Activated CD4-positive, alpha-beta T cell treated with anti-CD3 and anti-CD28 coated beads for 36 hours (primary cell): ENCODE data around the gene PRDM2. TPM values are rescaled to one million over a fixed set of nuclear protein-coding genes. Genes with fewer than 3 reads are reported as not detected.
"Not testable (repeated sequence)": the region's sequence is repeated elsewhere in the genome, so short reads cannot be mapped to it uniquely, and the experiment has no call there.

ENCODE experiments used
- ATAC-seq: fragments of 200-7000 bp; cut with Tn5 transposase; one replicate; pipeline ENCODE4 v1.10.0; 2021; ENCODE audit warnings: mild to moderate bottlenecking, moderate library complexity
- CTCF ChIA-PET: fragments of 350-600 bp; sonication (Branson Sonifier 250); formaldehyde crosslinking; loops from one replicate; lab custom pipeline; 2021; ENCODE audit warnings: antibody characterized with exemption; lab: Charles Lee
- POLR2A ChIA-PET: fragments of 350-600 bp; sonication (Branson Sonifier 250); formaldehyde crosslinking; loops from one replicate; lab custom pipeline; 2021; ENCODE audit warnings: antibody characterized with exemption, inconsistent platforms; lab: Charles Lee
- DNase-seq: peaks from one replicate; pipeline ENCODE4 v3.0.0-alpha.2; 2020
- H3K27ac Mint-ChIP-seq: one replicate; pipeline ENCODE4 v1.8.0; 2021; ENCODE audit warnings: mixed read lengths
- H3K27me3 Mint-ChIP-seq: one replicate; pipeline ENCODE4 v1.8.0; 2021; ENCODE audit warnings: mixed read lengths
- H3K36me3 Mint-ChIP-seq: one replicate; pipeline ENCODE4 v1.8.0; 2021; ENCODE audit warnings: low read depth, mixed read lengths
- H3K4me1 Mint-ChIP-seq: one replicate; pipeline ENCODE4 v1.8.0; 2021; ENCODE audit warnings: mixed read lengths
- H3K4me3 Mint-ChIP-seq: one replicate; pipeline ENCODE4 v1.8.0; 2021; ENCODE audit warnings: mild to moderate bottlenecking, moderate library complexity, mixed read lengths
- H3K9me3 Mint-ChIP-seq: one replicate; pipeline ENCODE4 v1.8.0; 2021; ENCODE audit warnings: low read depth, mixed read lengths
- intact Hi-C, 2 experiments: fragments of 100-400 bp; cut with DNase I in 1 of 2; cut with micrococcal nuclease in 1 of 2; formaldehyde crosslinking; loops; one replicate each; pipeline versions ENCODE4 v1.14.2 to v1.15.1; 2022 to 2024; cut with DNase I, micrococcal nuclease
- total RNA-seq, 2 experiments: library from RNA; stranded (reverse); gene quantifications; one replicate each; pipeline ENCODE4 v1.2.3, GENCODE V29; 2021

PRDM2 gene
- total RNA-seq, 2 experiments from 2014 or later: 36.2 to 46.7 TPM

DNA sequence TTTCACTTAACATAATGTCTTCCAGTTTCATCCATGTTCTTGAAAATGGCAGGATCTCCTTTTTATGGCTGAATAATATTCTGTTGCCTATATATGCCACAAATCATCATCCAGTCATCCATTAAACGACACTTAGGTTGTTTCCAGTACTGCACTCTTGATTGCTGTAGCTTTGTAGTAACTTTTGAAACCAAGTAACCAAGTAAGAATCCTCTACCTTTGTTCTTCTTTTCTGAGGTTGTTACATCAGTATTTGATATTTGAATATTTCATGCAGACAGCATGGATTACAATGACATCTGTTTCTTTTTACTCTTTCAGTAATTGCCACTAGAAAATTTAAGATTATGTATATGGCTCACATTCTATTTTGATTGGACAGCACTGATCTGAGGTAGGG lies 22.1 kb upstream of the PRDM2 start:
- ATAC-seq (no peak), DNase-seq (no peak)
- H3K4me1 Mint-ChIP-seq: no peaks in the 10 kb centered on the region
- intact Hi-C loops: no loop called here
- H3K27me3 Mint-ChIP-seq: peaks cover 17% of the 10 kb centered on the region
- ChIA-PET CTCF (no interaction called here), POLR2A (no interaction called here)
- no peaks in the 10 kb centered on the region for H3K36me3 Mint-ChIP-seq
- no peak overlapping the region for H3K27ac Mint-ChIP-seq
- H3K4me3 Mint-ChIP-seq: no peak overlapping the region
- no peaks in the 10 kb centered on the region for H3K9me3 Mint-ChIP-seq

DNA sequence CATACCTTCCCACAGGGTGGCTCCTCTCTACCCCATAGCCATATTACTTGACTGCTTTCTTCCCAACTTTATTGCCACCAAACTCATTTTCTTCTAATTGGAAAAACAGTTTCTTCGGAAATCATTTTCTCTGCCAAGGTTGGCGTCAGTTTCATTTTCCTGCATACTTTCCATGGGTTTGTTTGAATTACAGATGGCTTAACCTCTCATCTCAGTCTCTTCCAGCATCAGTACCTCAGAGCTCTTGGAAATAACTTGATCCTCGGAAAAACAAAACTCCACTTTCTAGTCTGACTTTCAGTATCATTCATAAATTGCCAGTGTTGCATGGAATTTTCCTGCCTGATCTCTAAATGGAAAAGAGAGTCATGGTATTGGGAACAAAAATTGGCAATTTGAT lies 20.3 kb upstream of the PRDM2 start:
- peaks cover 17% of the 10 kb centered on the region for H3K27me3 Mint-ChIP-seq
- no peak for DNase-seq
- H3K36me3 Mint-ChIP-seq: no peaks in the 10 kb centered on the region
- intact Hi-C loops: no loop called here
- ATAC-seq: no peak
- no peaks in the 10 kb centered on the region for H3K4me1 Mint-ChIP-seq
- ChIA-PET CTCF (interaction anchor here (1.1 to 1.5 kb wide), 3 partner anchors 13 to 135 kb away, joined by 3 to 5 read pairs (median 4); no protein-coding TSS in a partner anchor), POLR2A (interaction anchor here (0.7 kb wide), 1 partner anchor 74 kb away, joined by 3 read pairs; no protein-coding TSS in a partner anchor)
- H3K9me3 Mint-ChIP-seq: no peaks in the 10 kb centered on the region
- no peak overlapping the region for H3K4me3 Mint-ChIP-seq
- H3K27ac Mint-ChIP-seq: no peak overlapping the region

DNA sequence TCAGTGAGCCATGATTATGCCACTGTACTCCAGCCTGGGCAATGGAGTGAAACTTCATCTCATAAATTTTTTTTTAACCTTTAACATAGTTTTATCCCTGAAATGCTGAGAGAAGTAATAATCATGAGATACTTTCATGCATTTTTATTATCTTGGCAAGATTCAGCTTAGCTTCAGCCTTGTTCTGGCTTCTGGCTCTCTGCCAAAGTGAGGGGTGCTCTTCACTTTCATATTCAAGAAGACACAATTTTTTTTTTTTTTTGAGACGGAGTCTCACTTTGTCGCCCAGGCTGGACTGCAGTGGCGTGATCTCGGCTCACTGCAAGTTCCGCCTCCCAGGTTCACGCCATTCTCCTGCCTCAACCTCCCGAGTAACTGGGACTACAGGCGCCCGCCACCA lies 19.4 kb upstream of the PRDM2 start:
- H3K4me1 Mint-ChIP-seq, H3K36me3 Mint-ChIP-seq, H3K27ac Mint-ChIP-seq, ATAC-seq, POLR2A ChIA-PET, H3K9me3 Mint-ChIP-seq, H3K4me3 Mint-ChIP-seq, intact Hi-C loops, DNase-seq: not testable (repeated sequence)
- CTCF ChIA-PET: interaction anchor here (0.6 kb wide), 1 partner anchor 132 kb away, joined by 3 read pairs; no protein-coding TSS in a partner anchor
- peaks cover 12% of the 10 kb centered on the region for H3K27me3 Mint-ChIP-seq

DNA sequence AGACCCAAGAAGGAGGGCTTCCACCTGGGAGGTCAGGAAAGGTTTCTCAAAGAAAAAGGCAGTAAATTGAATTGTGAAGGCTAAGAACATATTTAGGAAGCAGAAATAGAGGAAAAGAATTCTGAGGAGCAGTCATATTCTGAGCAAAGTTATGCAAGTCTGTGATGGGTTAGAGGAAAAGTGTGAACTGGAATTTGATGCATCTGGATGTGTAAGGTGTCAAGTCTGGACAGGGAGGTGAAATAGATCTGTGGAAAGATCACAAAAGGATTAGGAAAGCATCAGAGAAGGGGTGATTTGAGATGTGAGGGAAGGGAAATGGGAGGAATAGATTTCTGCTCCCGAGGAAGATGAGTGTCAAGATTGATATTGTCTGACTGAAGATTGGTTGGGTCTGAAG lies 18.1 kb upstream of the PRDM2 start:
- Mint-ChIP-seq H3K4me3 (no peak overlapping the region), H3K27me3 (peaks cover 12% of the 10 kb centered on the region), H3K9me3 (no peaks in the 10 kb centered on the region), H3K4me1 (no peaks in the 10 kb centered on the region), H3K27ac (no peak overlapping the region), H3K36me3 (no peaks in the 10 kb centered on the region)
- ChIA-PET POLR2A (no interaction called here), CTCF (no interaction called here)
- no peak for DNase-seq
- intact Hi-C loops: no loop called here
- no peak for ATAC-seq

DNA sequence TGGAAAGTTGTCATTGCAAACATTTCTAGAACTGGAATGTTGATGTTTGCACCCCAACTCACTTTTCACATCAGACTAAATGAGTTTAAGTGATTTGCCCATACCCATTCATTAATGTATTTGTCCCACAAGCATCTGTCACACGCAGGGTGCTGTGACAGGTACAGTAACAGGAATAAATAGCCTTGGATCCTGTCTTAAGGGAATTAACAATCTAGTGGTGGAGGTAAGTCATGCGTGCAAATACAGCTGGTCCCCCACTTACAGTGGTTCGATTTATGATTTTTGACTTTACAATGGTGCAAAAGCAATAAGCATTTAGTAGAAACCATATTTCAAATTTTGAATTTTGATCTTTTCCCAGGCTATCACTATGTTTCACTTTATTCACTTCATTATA lies 17.5 kb upstream of the PRDM2 start:
- intact Hi-C loops: no loop called here
- Mint-ChIP-seq H3K4me1 (no peaks in the 10 kb centered on the region), H3K27me3 (peaks cover 12% of the 10 kb centered on the region), H3K4me3 (no peak overlapping the region), H3K36me3 (no peaks in the 10 kb centered on the region), H3K9me3 (no peaks in the 10 kb centered on the region), H3K27ac (no peak overlapping the region)
- ChIA-PET POLR2A (no interaction called here), CTCF (no interaction called here)
- no peak for DNase-seq
- ATAC-seq: no peak

DNA sequence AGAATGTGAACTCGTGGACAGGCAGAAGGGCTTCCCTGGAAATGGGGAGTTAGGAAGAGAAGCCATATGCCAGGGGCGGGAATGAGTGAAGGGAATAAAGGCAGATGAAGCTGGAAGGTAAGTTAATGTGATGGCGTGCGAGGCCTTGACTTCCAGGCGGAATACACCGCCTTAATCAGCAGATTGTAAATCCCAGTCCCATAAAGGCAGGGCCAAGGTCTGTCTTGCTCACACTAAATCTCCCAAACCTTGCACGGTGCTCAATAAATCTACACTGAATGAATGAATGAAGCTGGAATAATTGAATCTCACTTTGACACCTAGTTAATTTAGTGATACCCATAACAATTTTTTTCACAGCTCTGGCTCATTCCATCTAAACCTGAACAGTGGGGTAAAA lies 16.8 kb upstream of the PRDM2 start:
- DNase-seq: no peak
- Mint-ChIP-seq H3K9me3 (no peaks in the 10 kb centered on the region), H3K4me3 (no peak overlapping the region), H3K36me3 (no peaks in the 10 kb centered on the region), H3K27ac (no peak overlapping the region), H3K4me1 (no peaks in the 10 kb centered on the region), H3K27me3 (peaks cover 9% of the 10 kb centered on the region)
- intact Hi-C loops: no loop called here
- CTCF ChIA-PET: interaction anchor here (0.6 to 0.7 kb wide), 2 partner anchors 39 to 130 kb away, joined by 3 read pairs; no protein-coding TSS in a partner anchor
- POLR2A ChIA-PET: no interaction called here
- no peak for ATAC-seq

DNA sequence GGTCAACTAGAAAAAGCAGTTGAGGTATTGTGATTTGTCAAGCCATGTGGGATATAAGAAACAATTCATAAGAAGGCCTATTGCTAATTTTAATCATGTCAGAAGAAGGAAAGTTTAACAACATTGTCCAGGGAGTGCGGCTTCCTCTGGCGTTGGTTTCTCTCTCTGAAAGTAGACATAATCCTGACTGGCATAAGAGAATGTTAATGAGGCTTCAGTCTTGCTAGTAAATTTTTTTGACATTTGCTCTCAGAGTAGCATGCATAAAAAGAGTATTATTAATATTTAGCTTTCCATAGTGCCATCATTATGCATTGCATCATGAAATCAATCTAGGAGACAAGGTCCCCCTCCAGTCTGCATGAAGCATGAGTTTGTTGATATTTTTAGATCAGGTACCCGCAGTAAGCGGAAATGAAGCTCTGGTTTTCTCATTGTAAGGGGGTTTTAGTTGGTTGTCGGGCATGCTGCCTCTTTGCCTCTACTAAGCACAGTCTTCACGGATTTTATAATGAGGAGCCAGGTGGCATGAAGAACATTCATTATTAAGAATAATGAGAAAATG lies 12.8 kb upstream of the PRDM2 start:
- Mint-ChIP-seq H3K4me1 (no peaks in the 10 kb centered on the region), H3K4me3 (no peak overlapping the region)

DNA sequence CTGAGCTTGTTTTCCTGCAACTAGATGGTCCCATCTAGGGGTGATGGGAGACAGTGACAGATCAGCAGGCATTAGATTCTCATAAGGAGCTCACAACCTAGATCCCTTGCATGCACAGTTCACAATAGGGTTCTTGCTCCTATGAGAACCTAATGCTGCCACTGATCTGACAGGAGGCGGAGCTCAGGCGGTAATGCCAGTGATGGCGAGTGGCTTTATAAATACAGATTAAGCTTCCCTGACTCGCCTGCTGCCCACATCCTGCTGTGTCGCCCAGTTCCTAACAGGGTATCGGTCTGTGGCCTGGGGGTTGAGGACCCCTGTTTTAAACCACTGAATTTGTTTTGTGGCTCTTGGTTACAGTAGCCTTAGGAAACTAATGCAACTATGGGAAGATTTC lies 6.9 kb upstream of the PRDM2 start:
- not testable (repeated sequence) for ATAC-seq, H3K27me3 Mint-ChIP-seq, H3K36me3 Mint-ChIP-seq, H3K4me3 Mint-ChIP-seq, H3K9me3 Mint-ChIP-seq, H3K27ac Mint-ChIP-seq, H3K4me1 Mint-ChIP-seq
- peak; percentile 11 for DNase-seq
- intact Hi-C loops: loop anchor here in 1 of 2 experiments (10.0 kb wide), 1 partner anchor 122 kb away; no protein-coding TSS in a partner anchor
- CTCF ChIA-PET: interaction anchor here (0.8 kb wide), 2 partner anchors 36 to 89 kb away, joined by 3 read pairs; no protein-coding TSS in a partner anchor
- POLR2A ChIA-PET: interaction anchor here (0.6 kb wide), 1 partner anchor 37 kb away, joined by 5 read pairs; no protein-coding TSS in a partner anchor

More for the DNA sequence above, 12.8 kb upstream of the PRDM2 start:
- CTCF ChIA-PET: interaction anchor here (1.6 kb wide), 1 partner anchor 38 kb away, joined by 5 read pairs; no protein-coding TSS in a partner anchor
- intact Hi-C loops: no loop called here
- POLR2A ChIA-PET: no interaction called here
- H3K27me3 Mint-ChIP-seq: peaks cover 7% of the 10 kb centered on the region
- H3K27ac Mint-ChIP-seq: no peak overlapping the region
- DNase-seq: no peak
- H3K9me3 Mint-ChIP-seq: no peaks in the 10 kb centered on the region
- ATAC-seq: no peak
- H3K36me3 Mint-ChIP-seq: no peaks in the 10 kb centered on the region

DNA sequence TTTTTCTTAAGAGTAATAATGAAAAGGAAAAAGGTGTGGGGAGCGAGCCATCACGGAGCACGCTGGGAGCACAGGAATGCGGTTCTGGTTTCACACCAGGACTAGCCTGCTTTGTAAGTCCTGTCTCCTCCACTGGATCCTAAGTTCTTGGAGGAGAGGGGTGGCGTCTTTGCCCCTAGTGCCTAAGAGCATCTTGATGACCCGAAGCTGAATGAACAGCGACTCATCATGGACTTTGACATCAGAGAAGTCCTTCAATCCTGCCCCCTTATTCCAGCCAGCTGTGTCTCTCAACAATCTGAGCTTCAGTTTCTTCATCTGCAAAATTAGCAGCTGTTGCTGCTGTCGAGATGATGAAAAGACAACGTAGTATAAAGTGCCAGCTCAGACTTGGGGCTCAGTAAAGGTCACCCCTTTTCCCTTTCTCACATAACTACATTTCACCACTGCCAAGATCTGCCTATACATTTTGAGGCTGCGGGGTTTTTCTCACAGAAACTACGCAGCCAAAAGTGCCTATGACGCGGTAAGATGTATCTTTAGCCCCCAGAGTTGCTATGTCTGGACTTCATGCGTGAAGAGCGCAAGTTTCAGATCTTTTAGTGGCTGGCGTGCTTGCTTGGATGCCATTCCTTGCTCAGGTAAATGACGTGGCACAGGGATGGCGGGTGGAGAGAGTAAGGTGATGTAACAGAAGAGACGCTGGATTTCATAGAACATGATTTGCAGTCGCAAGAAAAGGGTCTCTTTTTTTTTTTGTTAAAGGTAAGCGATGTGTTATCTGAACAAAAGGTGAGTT lies 4.9 kb upstream of the PRDM2 start:
- H3K4me3 Mint-ChIP-seq: no peak overlapping the region
- H3K27me3 Mint-ChIP-seq: peaks cover 9% of the 10 kb centered on the region
- H3K4me1 Mint-ChIP-seq: peaks cover 7% of the 10 kb centered on the region
- peaks cover 8% of the 10 kb centered on the region for H3K9me3 Mint-ChIP-seq
- DNase-seq: no peak
- intact Hi-C loops: loop anchor here in 1 of 2 experiments (10.0 kb wide), 1 partner anchor 120 kb away; no protein-coding TSS in a partner anchor
- ChIA-PET CTCF (no interaction called here), POLR2A (interaction anchor here (0.5 to 0.6 kb wide), 2 partner anchors 96 to 362 kb away, joined by 3 to 6 read pairs; no protein-coding TSS in a partner anchor)
- H3K27ac Mint-ChIP-seq: no peak overlapping the region
- ATAC-seq: no peak
- H3K36me3 Mint-ChIP-seq: peaks cover 2% of the 10 kb centered on the region

DNA sequence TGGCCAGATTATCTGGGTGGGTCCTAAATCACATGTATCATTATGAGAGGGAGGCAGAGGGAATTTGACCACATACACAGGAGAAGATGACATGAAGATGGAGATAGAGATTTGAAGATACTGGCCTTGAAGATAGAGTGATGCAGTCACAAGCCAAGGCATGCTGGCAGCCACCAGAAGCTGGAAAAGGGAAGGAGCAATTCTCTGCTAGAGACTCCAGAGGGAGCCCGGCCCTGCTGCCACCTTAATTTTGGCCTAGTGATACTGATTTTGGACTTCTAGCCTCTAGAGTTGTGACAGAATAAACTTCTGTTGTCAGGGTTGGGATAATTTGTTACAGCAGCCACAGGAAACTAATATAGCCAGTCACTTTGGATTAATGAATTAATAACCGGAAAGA lies 2.2 kb upstream of the PRDM2 start:
- DNase-seq (peak; percentile 22), ATAC-seq (no peak)
- Mint-ChIP-seq H3K4me1 (peaks cover 24% of the 10 kb centered on the region), H3K4me3 (no peak overlapping the region), H3K9me3 (peaks cover 8% of the 10 kb centered on the region), H3K27ac (no peak overlapping the region), H3K36me3 (peaks cover 6% of the 10 kb centered on the region), H3K27me3 (no peaks in the 10 kb centered on the region)
- CTCF ChIA-PET: no interaction called here
- POLR2A ChIA-PET: no interaction called here
- intact Hi-C loops: loop anchor here in 1 of 2 experiments (10.0 kb wide), 1 partner anchor 117 kb away; no protein-coding TSS in a partner anchor

DNA sequence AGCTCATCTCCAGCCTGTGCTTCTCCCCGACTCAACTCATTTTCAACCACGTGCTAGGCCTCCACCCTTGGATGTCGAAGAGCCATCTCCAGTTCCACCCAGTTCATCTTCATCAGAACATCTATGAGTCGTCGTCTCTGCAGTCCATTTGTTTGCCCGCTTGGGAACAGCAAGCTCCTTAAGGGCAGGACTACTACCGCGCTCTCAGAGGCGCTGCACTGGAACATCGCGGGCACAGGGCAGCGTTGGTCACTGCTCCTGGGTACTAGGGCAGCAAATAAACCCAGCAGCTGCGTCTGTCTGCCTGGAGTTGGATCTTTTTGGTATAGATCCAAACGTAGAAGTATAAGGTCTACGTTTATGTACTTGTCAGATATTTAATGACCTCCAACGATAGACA lies 478 bp upstream of the PRDM2 start:
- H3K27me3 Mint-ChIP-seq: no peaks in the 10 kb centered on the region
- ATAC-seq (no peak), DNase-seq (peak; percentile 14)
- POLR2A ChIA-PET: no interaction called here
- CTCF ChIA-PET: no interaction called here
- peaks cover 37% of the 10 kb centered on the region for H3K4me1 Mint-ChIP-seq
- peaks cover 8% of the 10 kb centered on the region for H3K9me3 Mint-ChIP-seq
- H3K36me3 Mint-ChIP-seq: peaks cover 10% of the 10 kb centered on the region
- H3K4me3 Mint-ChIP-seq: peak overlapping the region; percentile 64
- peak overlapping the region; percentile 85 for H3K27ac Mint-ChIP-seq
- intact Hi-C loops: loop anchor here in 1 of 2 experiments (10.0 kb wide), 1 partner anchor 115 kb away; no protein-coding TSS in a partner anchor
